HepG2 (cell line): Measurements from ENCODE around the gene TUT1. TPM values are rescaled to one million over a fixed set of nuclear protein-coding genes. Genes with fewer than 3 reads are reported as not detected.

ENCODE experiments used
- ATAC-seq: fragments of 200-7000 bp; cut with Tn5 transposase; 3 replicates; pipeline ENCODE4 v1.9.1; 2020; ENCODE audit warnings: mild to moderate bottlenecking, moderate library complexity
- Bru-seq: library from RNA; stranded (reverse); fragments of 400-500 nt; gene quantifications from one replicate; lab custom pipeline; 2021; lab: Mats Ljungman, UMichigan
- BruChase-seq, 2 experiments: library from RNA; stranded (reverse); fragments of 400-500 nt; gene quantifications; one replicate each; lab custom pipeline; 2021; lab: Mats Ljungman, UMichigan
- BruUV-seq: library from RNA; stranded (reverse); fragments of 400-500 nt; replicated peaks from 2 replicates; lab custom pipeline; 2021; lab: Mats Ljungman, UMichigan
- CTCF ChIA-PET: fragments of 300-600 bp; formaldehyde crosslinking; extraction: SDS; loops from one replicate; lab custom pipeline; 2021; ENCODE audit warnings: low total read pairs, inconsistent platforms, low intra/inter-chr PET ratio; lab: Yijun Ruan, JAX
- POLR2A ChIA-PET: fragments of 350-600 bp; sonication (Branson Sonifier 250); formaldehyde crosslinking; loops from one replicate; lab custom pipeline; 2020; ENCODE audit warnings: antibody characterized with exemption, inconsistent platforms; lab: Yijun Ruan, JAX
- DNase-seq: peaks from one replicate; pipeline ENCODE4 v3.0.0-alpha.2; 2015; ENCODE audit warnings: low spot score
- FAIRE-seq: peaks from 3 replicates; lab custom pipeline; 2011; peaks lifted over from hg19 to GRCh38; lab: Jason Lieb, UNC
- H2AFZ ChIP-seq: one replicate; pipeline ENCODE4 v1.6.1; 2011; ENCODE audit warnings: low read length, inconsistent platforms
- H3K27ac ChIP-seq: fragments of 300-600 bp; 3 replicates; pipeline ENCODE4 v1.8.0; 2011; ENCODE audit warnings: mixed run types, mild to moderate bottlenecking, mixed read lengths, low read length, inconsistent platforms; ENCODE audit not compliant: insufficient read depth; ENCODE audit errors: extremely low read length
- H3K27me3 ChIP-seq, 2 experiments: fragments of 200-600 bp in 1 of 2; 2 replicates in 1 of 2; 3 replicates in 1 of 2; pipeline versions ENCODE4 v1.6.0 to v1.8.0; 2011; ENCODE audit warnings: low read length in 2 of 2, mild to moderate bottlenecking in 2 of 2, moderate library complexity in 2 of 2, inconsistent platforms in 1 of 2; ENCODE audit not compliant: insufficient read depth in 2 of 2, control insufficient read depth in 1 of 2
- H3K36me3 ChIP-seq, 2 experiments: fragments of 200-600 bp in 1 of 2; replicated peaks in 1 of 2; 2 replicates in 1 of 2; 3 replicates in 1 of 2; pipeline versions ENCODE4 v1.5.1 to v1.8.0; 2011; ENCODE audit warnings: low read length in 2 of 2, inconsistent platforms in 1 of 2; ENCODE audit not compliant: insufficient read depth in 2 of 2, control insufficient read depth in 1 of 2
- H3K4me1 ChIP-seq: 2 replicates; pipeline ENCODE4 v1.5.1; 2012; ENCODE audit warnings: low read length, inconsistent platforms; ENCODE audit not compliant: insufficient read depth
- H3K4me2 ChIP-seq: 2 replicates; pipeline ENCODE4 v1.6.0; 2011; ENCODE audit warnings: low read depth, low read length, inconsistent platforms
- H3K4me3 ChIP-seq, 3 experiments: fragments of 200-600 bp in 1 of 3; sonication (generic), shearing (Covaris generic) in 1 of 3; replicated peaks in 1 of 3; 2 replicates each; pipeline ENCODE4 v1.5.1; 2011 to 2016; ENCODE audit warnings: low read length in 3 of 3, inconsistent platforms in 2 of 3, low read depth in 2 of 3, mild to moderate bottlenecking in 2 of 3, control low read depth in 1 of 3, mixed read lengths in 1 of 3; ENCODE audit not compliant: insufficient read depth in 1 of 3
- H3K79me2 ChIP-seq: one replicate; pipeline ENCODE4 v1.6.1; 2011; ENCODE audit warnings: low read length, inconsistent platforms; ENCODE audit not compliant: insufficient read depth
- H3K9ac ChIP-seq: 2 replicates; pipeline ENCODE4 v1.6.0; 2011; ENCODE audit warnings: mild to moderate bottlenecking, low read depth, low read length, inconsistent platforms; ENCODE audit not compliant: insufficient read depth
- H3K9me3 ChIP-seq: 2 replicates; pipeline ENCODE4 v1.5.1; 2012; ENCODE audit warnings: mild to moderate bottlenecking, low read length
- H4K20me1 ChIP-seq: 2 replicates; pipeline ENCODE4 v1.6.0; 2011; ENCODE audit warnings: inconsistent platforms, mild to moderate bottlenecking, low read length, moderate library complexity; ENCODE audit not compliant: insufficient read depth
- ESRRA ChIP-seq: sonication (generic); formaldehyde crosslinking; IDR thresholded peaks from 2 replicates; pipeline ENCODE4 v1.5.1; 2020; ENCODE audit warnings: mild to moderate bottlenecking, low read depth, missing genetic modification reagents
- GZF1 ChIP-seq: sonication (generic); formaldehyde crosslinking; IDR thresholded peaks from 2 replicates; pipeline ENCODE4 v1.5.1; 2020; ENCODE audit warnings: mild to moderate bottlenecking, missing genetic modification reagents
- SP4 ChIP-seq: sonication (generic); formaldehyde crosslinking; IDR thresholded peaks from 2 replicates; pipeline ENCODE4 v1.8.1; 2023; ENCODE audit warnings: mild to moderate bottlenecking, missing genetic modification reagents
- ZNF331 ChIP-seq: sonication (generic); formaldehyde crosslinking; IDR thresholded peaks from 2 replicates; pipeline ENCODE4 v1.4.0; 2020; ENCODE audit warnings: missing genetic modification reagents
- ZNF543 ChIP-seq: sonication (generic); formaldehyde crosslinking; IDR thresholded peaks from 2 replicates; pipeline ENCODE4 v1.4.0; 2020; ENCODE audit warnings: mild to moderate bottlenecking, missing genetic modification reagents
- ZNF605 ChIP-seq: sonication (generic); formaldehyde crosslinking; IDR thresholded peaks from 2 replicates; pipeline ENCODE4 v1.8.0; 2022; ENCODE audit warnings: mild to moderate bottlenecking, missing genetic modification reagents
- WGBS: methylation state at CpG from one replicate; pipeline ENCODE4 v1.1.6; 2017; ENCODE audit warnings: low lambda C conversion rate; 5-methylcytosine and 5-hydroxymethylcytosine counted together
- in situ Hi-C: cut with HindIII; loops from 2 replicates; pipeline ENCODE4 v1.10.0; 2017; ENCODE audit warnings: low pct_unique_long_range_greater_than_20kb; ENCODE audit not compliant: extremely low pct_ligation_motif_present
- intact Hi-C: fragments of 100-400 bp; cut with micrococcal nuclease; formaldehyde crosslinking; loops from one replicate; pipeline ENCODE4 v1.10.0; 2022; ENCODE audit not compliant: unreplicated experiment
- long read RNA-seq, 2 experiments: library from RNA in 1 of 2; library from polyadenylated mRNA in 1 of 2; stranded (forward) in 1 of 2; unstranded in 1 of 2; transcript quantifications; one replicate each; pipeline ENCODE4 v2.0.0, GENCODE V29; 2019 to 2022
- polyA minus RNA-seq, 3 experiments: library from RNA; depleted of rRNA, polyadenylated mRNA; stranded (reverse); fragments of >200 nt; gene quantifications; 2 replicates each; pipeline ENCODE4 v1.2.3, GENCODE V29; 2011; ENCODE audit warnings: low replicate concordance in 1 of 3
- polyA plus RNA-seq, 8 experiments: library from polyadenylated mRNA; depleted of rRNA in 3 of 8; stranded (reverse) in 7 of 8; unstranded in 1 of 8; fragments of >200 nt; fragmentation: Illumina TruSeq in 4 of 8; extraction: Trizol in 4 of 8; gene quantifications; 2 replicates each; pipeline versions ENCODE4 v1.2.1 to v1.2.3, GENCODE V29; 2011 to 2016; ENCODE audit warnings: low read depth in 4 of 8, missing spikeins in 1 of 8, mixed read lengths in 1 of 8; ENCODE audit not compliant: insufficient read depth in 1 of 8
- total RNA-seq, 5 experiments: library from RNA; depleted of rRNA; stranded (reverse); fragments of >200 nt; fragmentation: Illumina TruSeq; extraction: Trizol; gene quantifications; 2 replicates each; pipeline ENCODE4 v1.2.3, GENCODE V29; 2016; ENCODE audit warnings: low read depth in 1 of 5
- TF ChIP-seq, protein P1 (sequence below): IDR thresholded peaks from 2 replicates; pipeline ENCODE4 v1.6.1; 2016; ENCODE audit warnings: low read depth

The TUT1 gene, protein sequence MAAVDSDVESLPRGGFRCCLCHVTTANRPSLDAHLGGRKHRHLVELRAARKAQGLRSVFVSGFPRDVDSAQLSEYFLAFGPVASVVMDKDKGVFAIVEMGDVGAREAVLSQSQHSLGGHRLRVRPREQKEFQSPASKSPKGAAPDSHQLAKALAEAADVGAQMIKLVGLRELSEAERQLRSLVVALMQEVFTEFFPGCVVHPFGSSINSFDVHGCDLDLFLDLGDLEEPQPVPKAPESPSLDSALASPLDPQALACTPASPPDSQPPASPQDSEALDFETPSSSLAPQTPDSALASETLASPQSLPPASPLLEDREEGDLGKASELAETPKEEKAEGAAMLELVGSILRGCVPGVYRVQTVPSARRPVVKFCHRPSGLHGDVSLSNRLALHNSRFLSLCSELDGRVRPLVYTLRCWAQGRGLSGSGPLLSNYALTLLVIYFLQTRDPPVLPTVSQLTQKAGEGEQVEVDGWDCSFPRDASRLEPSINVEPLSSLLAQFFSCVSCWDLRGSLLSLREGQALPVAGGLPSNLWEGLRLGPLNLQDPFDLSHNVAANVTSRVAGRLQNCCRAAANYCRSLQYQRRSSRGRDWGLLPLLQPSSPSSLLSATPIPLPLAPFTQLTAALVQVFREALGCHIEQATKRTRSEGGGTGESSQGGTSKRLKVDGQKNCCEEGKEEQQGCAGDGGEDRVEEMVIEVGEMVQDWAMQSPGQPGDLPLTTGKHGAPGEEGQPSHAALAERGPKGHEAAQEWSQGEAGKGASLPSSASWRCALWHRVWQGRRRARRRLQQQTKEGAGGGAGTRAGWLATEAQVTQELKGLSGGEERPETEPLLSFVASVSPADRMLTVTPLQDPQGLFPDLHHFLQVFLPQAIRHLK
- total RNA-seq (2016; rRNA removed; fragmentation: Illumina TruSeq; extraction: Trizol) (8.5 and 9.7 TPM in 2 replicates), polyA plus RNA-seq (2011; rRNA removed) (14.3 and 17.5 TPM in 2 replicates), polyA minus RNA-seq (2011; rRNA and poly(A)+ RNA removed; ENCODE audit: low replicate concordance) (12.6 and 15.7 TPM in 2 replicates), Bru-seq, nascent RNA (percentile 48 among the genes with signal in this experiment), BruChase-seq, experiment 1, labeled RNA remaining after a 6-hour chase (percentile 71 among the genes with signal in this experiment), BruChase-seq, experiment 2, labeled RNA remaining after a 2-hour chase (percentile 72 among the genes with signal in this experiment)
- 2.2 and 4.6 TPM in 2 replicates for total RNA-seq (2016; cell fraction: cytosol; rRNA removed; fragmentation: Illumina TruSeq; extraction: Trizol; ENCODE audit: low read depth)
- 6.9 and 10.1 TPM in 2 replicates for total RNA-seq (2016; cell fraction: insoluble cytoplasmic fraction; rRNA removed; fragmentation: Illumina TruSeq; extraction: Trizol)
- 3.7 and 6.0 TPM in 2 replicates for total RNA-seq (2016; cell fraction: membrane; rRNA removed; fragmentation: Illumina TruSeq; extraction: Trizol)
- 8.1 and 9.3 TPM in 2 replicates for total RNA-seq (2016; cell fraction: nucleus; rRNA removed; fragmentation: Illumina TruSeq; extraction: Trizol)
- polyA plus RNA-seq (2011; cell fraction: cytosol; rRNA removed) = 6.3 and 8.4 TPM in 2 replicates
- polyA plus RNA-seq (2011; cell fraction: nucleus; rRNA removed) = 43.5 and 52.1 TPM in 2 replicates
- 13.1 and 14.1 TPM in 2 replicates for polyA plus RNA-seq (2012)
- 2.4 and 2.7 TPM in 2 replicates for polyA plus RNA-seq (2016; cell fraction: cytosol; fragmentation: Illumina TruSeq; extraction: Trizol; ENCODE audit: low read depth)
- polyA plus RNA-seq (2016; cell fraction: insoluble cytoplasmic fraction; fragmentation: Illumina TruSeq; extraction: Trizol; ENCODE audit: low read depth) = 7.0 and 9.3 TPM in 2 replicates
- polyA plus RNA-seq (2016; cell fraction: membrane; fragmentation: Illumina TruSeq; extraction: Trizol; ENCODE audit: low read depth) = 3.7 and 4.0 TPM in 2 replicates
- 25.7 TPM in 2 replicates for polyA plus RNA-seq (2016; cell fraction: nucleus; fragmentation: Illumina TruSeq; extraction: Trizol; ENCODE audit: insufficient read depth, low read depth)
- polyA minus RNA-seq (2011; cell fraction: cytosol; rRNA and poly(A)+ RNA removed) = 4.7 and 8.8 TPM in 2 replicates
- 3.9 and 9.4 TPM in 2 replicates for polyA minus RNA-seq (2011; cell fraction: nucleus; rRNA and poly(A)+ RNA removed)
- long read RNA-seq, experiment 1, transcript TUT1-202 (9 exons, 2,826 nt) = major isoform, 5 of 13 reads
- long read RNA-seq, experiment 1, partial matches to known transcripts = 5 of 13 reads
- long read RNA-seq, experiment 1, other reads (novel, unspliced or antisense) = 3 of 13 reads
- long read RNA-seq, experiment 2, transcript TUT1-202 (9 exons, 2,826 nt) = major isoform, 11 of 27 reads
- long read RNA-seq, experiment 2, partial matches to known transcripts = 15 of 27 reads
- long read RNA-seq, experiment 2, other reads (novel, unspliced or antisense) = 1 of 27 reads

DNA sequence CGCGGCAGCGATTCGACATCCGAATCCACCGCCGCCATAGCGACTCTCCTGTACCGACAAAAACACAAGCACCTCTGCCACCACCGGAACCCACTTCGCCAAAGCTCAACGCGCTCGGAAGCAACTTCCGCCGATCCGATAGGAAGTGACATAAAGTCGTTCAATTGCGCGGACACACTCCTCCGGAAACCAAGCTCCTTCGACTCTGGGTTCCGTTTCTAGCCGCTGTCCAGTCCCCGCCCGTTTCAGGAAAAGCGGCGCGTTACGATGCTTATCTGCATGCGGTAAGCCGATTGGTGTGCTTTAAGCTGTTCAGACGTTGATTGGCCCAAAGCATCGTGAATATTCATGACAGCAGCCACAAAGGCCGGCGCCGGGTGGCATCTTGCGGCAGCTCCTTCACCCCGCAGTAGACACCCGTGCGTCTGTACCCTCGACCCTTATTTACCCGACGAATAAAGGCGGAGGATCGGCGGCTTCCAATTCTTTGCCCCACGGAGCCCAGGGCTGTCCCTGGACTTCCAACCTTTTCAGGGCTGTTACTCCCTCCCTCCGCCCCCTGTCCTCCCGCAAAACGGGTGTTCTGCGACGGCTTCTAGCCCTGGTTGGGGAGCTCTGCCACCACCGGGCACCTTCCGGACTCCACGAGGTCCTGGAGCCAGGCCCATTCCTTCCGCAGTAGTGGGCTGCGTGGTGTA, at the start of gene TUT1:
Gene TUT1, minus strand, starts transcription at position 76 of the 698 bp plus-strand sequence. Its CDS starts 38 bp downstream, at position 38.
- ChIA-PET CTCF (interaction anchor here (3.1 kb wide), 1 partner anchor 20 kb away, joined by 14 read pairs; the partner anchor contains the start of genes EML3 and ROM1), POLR2A (interaction anchor here (0.7 to 4.4 kb wide), 64 partner anchors 8 to 799 kb away, joined by 3 to 160 read pairs (median 6); partner anchors contain the start of genes AHNAK, B3GAT3, C11orf98 and CSKMT)
- in situ Hi-C loops (no loop called here), intact Hi-C loops (loop anchor here (1.0 to 5.0 kb wide), 2 partner anchors 8 to 61 kb away; partner anchors contain the start of gene INTS5)
- Histone ChIP-seq H3K27me3 (no peaks in the 10 kb centered on the region; a peak in 1 of 5 replicates), H3K79me2 (peaks cover 18% of the 10 kb centered on the region), H3K4me1 (peaks cover 51% of the 10 kb centered on the region), H3K4me3 (peak within 1 kb of the TSS; percentile 81 to 89 (median 82)), H3K9ac (peak within 1 kb of the TSS; percentile 90), H3K4me2 (peak within 1 kb of the TSS; percentile 86), H3K9me3 (no peaks in the 10 kb centered on the region), H3K27ac (peak within 1 kb of the TSS; percentile 85), H2AFZ (no peak within 1 kb of the TSS), H3K36me3 (peaks cover 19 to 22% of the 10 kb centered on the region in 2 experiments), H4K20me1 (no peaks in the 10 kb centered on the region)
- peak; percentile 98 for DNase-seq
- 2% methylated on average over 23 of the region's 58 CpGs for WGBS
- peak; percentile 97 for FAIRE-seq
- BruUV-seq = no TSS peak
- ATAC-seq = peak; percentile 86
- TF ChIP-seq ZNF331 (CRISPR knock-in tag) (peak; percentile 90), ZNF605 (peak; percentile 90), ESRRA (peak; percentile 61; the same call in 1 of the 2 replicates), ZNF543 (CRISPR knock-in tag) (peak; percentile 75; the same call in 1 of the 2 replicates), GZF1 (CRISPR knock-in tag) (0 out of 2 replicates have a peak, but pooled peaks have one; percentile 73), SP4 (CRISPR knock-in tag) (peak; percentile 91)
- TF ChIP-seq, protein P1, sequence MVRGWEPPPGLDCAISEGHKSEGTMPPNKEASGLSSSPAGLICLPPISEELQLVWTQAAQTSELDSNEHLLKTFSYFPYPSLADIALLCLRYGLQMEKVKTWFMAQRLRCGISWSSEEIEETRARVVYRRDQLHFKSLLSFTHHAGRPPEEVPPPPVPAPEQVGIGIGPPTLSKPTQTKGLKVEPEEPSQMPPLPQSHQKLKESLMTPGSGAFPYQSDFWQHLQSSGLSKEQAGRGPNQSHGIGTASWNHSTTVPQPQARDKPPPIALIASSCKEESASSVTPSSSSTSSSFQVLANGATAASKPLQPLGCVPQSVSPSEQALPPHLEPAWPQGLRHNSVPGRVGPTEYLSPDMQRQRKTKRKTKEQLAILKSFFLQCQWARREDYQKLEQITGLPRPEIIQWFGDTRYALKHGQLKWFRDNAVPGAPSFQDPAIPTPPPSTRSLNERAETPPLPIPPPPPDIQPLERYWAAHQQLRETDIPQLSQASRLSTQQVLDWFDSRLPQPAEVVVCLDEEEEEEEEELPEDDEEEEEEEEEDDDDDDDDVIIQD (CRISPR knock-in tag) = peak; percentile 84
